Thyroid gland (tissue), 4 donors: ENCODE data around the gene BZW1.

Experiments used
- POLR2A ChIP-seq, 2 donors: fragments of 450-650 bp; IDR thresholded peaks; one replicate each; pipeline ENCODE4 v1.6.1; 2017; ENCODE audit warnings: antibody characterized with exemption in 2 of 2, mild to moderate bottlenecking in 2 of 2, moderate library complexity in 1 of 2
- TF ChIP-seq, protein P1 (sequence below), 6 experiments: fragments of 200-600 bp in 3 of 6; fragments of 450-650 bp in 3 of 6; sonication (generic) in 3 of 6; IDR thresholded peaks; one replicate each; pipeline ENCODE4 v1.5.1; 2016 to 2019; ENCODE audit warnings: antibody characterized with exemption in 6 of 6, mild to moderate bottlenecking in 2 of 6, inconsistent platforms in 1 of 6, moderate library complexity in 1 of 6

DNA sequence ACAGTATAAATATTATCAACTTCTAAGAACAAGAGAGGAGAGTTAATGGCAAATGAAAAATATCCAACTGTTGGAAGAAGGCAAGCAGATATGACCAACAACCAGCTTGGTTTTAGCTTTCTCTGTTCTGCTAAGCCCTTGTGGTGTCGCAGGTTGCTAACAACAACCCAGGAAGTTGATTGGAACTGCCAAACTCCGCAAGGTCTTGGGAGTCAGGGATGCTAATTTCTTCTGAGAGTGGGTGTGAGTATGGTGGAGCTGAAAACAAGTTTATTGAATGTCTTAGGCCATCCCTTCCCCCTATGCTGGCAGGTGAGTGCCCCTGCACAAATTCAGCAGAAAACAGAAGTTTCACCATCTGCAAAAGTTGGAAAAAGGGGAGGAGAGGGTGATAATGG is 17.5 kb downstream of the BZW1 start:
- TF ChIP-seq, protein P1, sequence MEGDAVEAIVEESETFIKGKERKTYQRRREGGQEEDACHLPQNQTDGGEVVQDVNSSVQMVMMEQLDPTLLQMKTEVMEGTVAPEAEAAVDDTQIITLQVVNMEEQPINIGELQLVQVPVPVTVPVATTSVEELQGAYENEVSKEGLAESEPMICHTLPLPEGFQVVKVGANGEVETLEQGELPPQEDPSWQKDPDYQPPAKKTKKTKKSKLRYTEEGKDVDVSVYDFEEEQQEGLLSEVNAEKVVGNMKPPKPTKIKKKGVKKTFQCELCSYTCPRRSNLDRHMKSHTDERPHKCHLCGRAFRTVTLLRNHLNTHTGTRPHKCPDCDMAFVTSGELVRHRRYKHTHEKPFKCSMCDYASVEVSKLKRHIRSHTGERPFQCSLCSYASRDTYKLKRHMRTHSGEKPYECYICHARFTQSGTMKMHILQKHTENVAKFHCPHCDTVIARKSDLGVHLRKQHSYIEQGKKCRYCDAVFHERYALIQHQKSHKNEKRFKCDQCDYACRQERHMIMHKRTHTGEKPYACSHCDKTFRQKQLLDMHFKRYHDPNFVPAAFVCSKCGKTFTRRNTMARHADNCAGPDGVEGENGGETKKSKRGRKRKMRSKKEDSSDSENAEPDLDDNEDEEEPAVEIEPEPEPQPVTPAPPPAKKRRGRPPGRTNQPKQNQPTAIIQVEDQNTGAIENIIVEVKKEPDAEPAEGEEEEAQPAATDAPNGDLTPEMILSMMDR (IDR thresholded peaks at IDR 0.05) = no peak
- TF ChIP-seq POLR2A (IDR thresholded peaks at IDR 0.05) = no peak
